ENCODE measurements around the gene POLR2F. TPM values are rescaled to one million over a fixed set of nuclear protein-coding genes. Genes with fewer than 3 reads are reported as not detected.

POLR2F gene
- total RNA-seq, 2 donors from 2014 or later: 52.5 to 110 TPM

- no peak for TF ChIP-seq CTCF (IDR thresholded peaks at IDR 0.05)
- no peaks in the 10 kb centered on the region for H3K9me3 ChIP-seq
- no peaks in the 10 kb centered on the region for H3K4me1 ChIP-seq
- no peaks in the 10 kb centered on the region for H3K36me3 ChIP-seq
- intact Hi-C loops (cut with DNase I): no loop called here
- H3K9ac ChIP-seq (ENCODE audit: low read depth in 2 of 2, low read length in 2 of 2): no peak overlapping the region
- no peak overlapping the region for H3K27ac ChIP-seq
- H3K4me3 ChIP-seq: no peak overlapping the region
- H3K27me3 ChIP-seq: no peaks in the 10 kb centered on the region
- DNase-seq: no peak
These were observed 35.9 kb downstream of the POLR2F start for GRCh38 chr22:37989146-37990045.

- no peaks in the 10 kb centered on the region for H3K9me3 ChIP-seq
- no peak for TF ChIP-seq CTCF (IDR thresholded peaks at IDR 0.05)
- no peaks in the 10 kb centered on the region for H3K4me1 ChIP-seq
- H3K9ac ChIP-seq (ENCODE audit: low read depth in 2 of 2, low read length in 2 of 2): no peak overlapping the region
- H3K27me3 ChIP-seq: no peaks in the 10 kb centered on the region
- no peak overlapping the region for H3K27ac ChIP-seq
- no peak for DNase-seq
- H3K4me3 ChIP-seq: no peak overlapping the region
- H3K36me3 ChIP-seq: no peaks in the 10 kb centered on the region
- intact Hi-C loops (cut with DNase I): no loop called here
These were observed 36.8 kb downstream of the POLR2F start for GRCh38 chr22:37990301-37990700.

- Histone ChIP-seq H3K9ac (ENCODE audit: low read depth in 2 of 2, low read length in 2 of 2) (no peak overlapping the region), H3K4me3 (no peak overlapping the region), H3K4me1 (no peaks in the 10 kb centered on the region), H3K9me3 (no peaks in the 10 kb centered on the region), H3K36me3 (no peaks in the 10 kb centered on the region), H3K27ac (no peak overlapping the region), H3K27me3 (no peaks in the 10 kb centered on the region)
- TF ChIP-seq CTCF (IDR thresholded peaks at IDR 0.05): no peak
- no peak for DNase-seq
- intact Hi-C loops (cut with DNase I): no loop called here
These were observed 37.4 kb downstream of the POLR2F start for GRCh38 chr22:37990862-37991261.

GRCh38 chr22:37991731-37992442, 38.4 kb downstream of the POLR2F start:
- no peaks in the 10 kb centered on the region for H3K36me3 ChIP-seq
- H3K4me1 ChIP-seq: no peaks in the 10 kb centered on the region
- no peak for DNase-seq
- TF ChIP-seq CTCF (IDR thresholded peaks at IDR 0.05): no peak
- no peaks in the 10 kb centered on the region for H3K9me3 ChIP-seq
- H3K4me3 ChIP-seq: no peak overlapping the region
- H3K9ac ChIP-seq (ENCODE audit: low read depth in 2 of 2, low read length in 2 of 2): no peak overlapping the region
- H3K27me3 ChIP-seq: no peaks in the 10 kb centered on the region
- intact Hi-C loops (cut with DNase I): no loop called here
- H3K27ac ChIP-seq: no peak overlapping the region

- Histone ChIP-seq H3K4me3 (no peak overlapping the region), H3K4me1 (no peaks in the 10 kb centered on the region), H3K27ac (no peak overlapping the region), H3K9ac (ENCODE audit: low read depth in 2 of 2, low read length in 2 of 2) (no peak overlapping the region), H3K27me3 (no peaks in the 10 kb centered on the region), H3K36me3 (no peaks in the 10 kb centered on the region), H3K9me3 (no peaks in the 10 kb centered on the region)
- DNase-seq: no peak
- intact Hi-C loops (cut with DNase I): no loop called here
- TF ChIP-seq CTCF (IDR thresholded peaks at IDR 0.05): no peak
These were observed 40.5 kb downstream of the POLR2F start for GRCh38 chr22:37994049-37994448.

Measured in colonic mucosa (tissue), 4 donors.